HEK293 (cell line): ENCODE results near the gene TFAP2E.
A peak's percentile ranks its signal among the peaks of the same experiment; 100 is the strongest.

ENCODE experiments used
- CTCF ChIA-PET: fragments of 350-600 bp; formaldehyde crosslinking; extraction: SDS; loops from one replicate; lab custom pipeline; 2021; ENCODE audit warnings: antibody characterized with exemption; lab: Yijun Ruan, JAX
- POLR2A ChIA-PET: fragments of 300-600 bp; formaldehyde crosslinking; extraction: SDS; loops from one replicate; lab custom pipeline; 2020; ENCODE audit warnings: antibody characterized with exemption, inconsistent platforms; lab: Yijun Ruan, JAX
- H3K27ac ChIP-seq: fragments of 200-500 bp; sonication (Bioruptor generic); 2 replicates; pipeline ENCODE4 v1.5.1; 2014; ENCODE audit warnings: low read depth, low read length, control low read depth, inconsistent platforms; ENCODE audit errors: extremely low read depth
- H3K36me3 ChIP-seq, 2 experiments: fragments of 200-500 bp in 1 of 2; sonication (Bioruptor generic) in 1 of 2; 1 replicate in 1 of 2; 2 replicates in 1 of 2; pipeline ENCODE4 v1.5.1; 2014 to 2017; ENCODE audit warnings: inconsistent platforms in 2 of 2, low read length in 2 of 2; ENCODE audit not compliant: control insufficient read depth in 2 of 2, insufficient read depth in 1 of 2
- H3K4me1 ChIP-seq: fragments of 200-500 bp; sonication (Bioruptor generic); 2 replicates; pipeline ENCODE4 v1.5.1; 2014; ENCODE audit warnings: mild to moderate bottlenecking, low read length, inconsistent platforms; ENCODE audit not compliant: control insufficient read depth, insufficient read depth
- H3K4me3 ChIP-seq: 2 replicates; pipeline ENCODE4 v1.5.1; 2011; ENCODE audit warnings: low read depth, mild to moderate bottlenecking, control low read depth, low read length, moderate library complexity
- H3K9me3 ChIP-seq: fragments of 200-500 bp; sonication (Bioruptor generic); 2 replicates; pipeline ENCODE4 v1.5.1; 2014; ENCODE audit warnings: low read depth, low read length, inconsistent platforms; ENCODE audit not compliant: control insufficient read depth, insufficient read depth
- ZBTB21 ChIP-seq: fragments of 450-650 bp; formaldehyde crosslinking; IDR thresholded peaks from 2 replicates; pipeline ENCODE4 v1.5.1; 2017; ENCODE audit warnings: missing biosample characterization, missing genetic modification characterization
- ZBTB7A ChIP-seq: fragments of 450-650 bp; formaldehyde crosslinking; IDR thresholded peaks from 2 replicates; pipeline ENCODE4 v1.5.1; 2016; ENCODE audit warnings: low read depth, missing biosample characterization, missing genetic modification characterization
- ZBTB8A ChIP-seq: fragments of 450-650 bp; formaldehyde crosslinking; IDR thresholded peaks from 2 replicates; pipeline ENCODE4 v1.5.1; 2016; ENCODE audit warnings: missing biosample characterization, missing genetic modification characterization
- ZFP37 ChIP-seq: fragments of 450-650 bp; formaldehyde crosslinking; IDR thresholded peaks from 2 replicates; pipeline ENCODE4 v1.5.1; 2016; ENCODE audit warnings: missing biosample characterization, missing genetic modification characterization
- ZFP69B ChIP-seq: fragments of 450-650 bp; formaldehyde crosslinking; IDR thresholded peaks from 2 replicates; pipeline ENCODE4 v1.5.1; 2016; ENCODE audit warnings: missing biosample characterization, missing genetic modification characterization
- ZNF138 ChIP-seq: fragments of 450-650 bp; formaldehyde crosslinking; IDR thresholded peaks from 2 replicates; pipeline ENCODE4 v1.5.1; 2016; ENCODE audit warnings: missing biosample characterization, missing genetic modification characterization, borderline replicate concordance
- ZNF2 ChIP-seq: fragments of 450-650 bp; formaldehyde crosslinking; IDR thresholded peaks from 2 replicates; pipeline ENCODE4 v1.5.1; 2016; ENCODE audit warnings: missing biosample characterization, missing genetic modification characterization
- ZNF311 ChIP-seq: fragments of 450-650 bp; formaldehyde crosslinking; IDR thresholded peaks from 2 replicates; pipeline ENCODE4 v1.5.1; 2017; ENCODE audit warnings: missing biosample characterization, missing genetic modification characterization, borderline replicate concordance
- ZNF404 ChIP-seq: fragments of 450-650 bp; formaldehyde crosslinking; IDR thresholded peaks from 2 replicates; pipeline ENCODE4 v1.5.1; 2017; ENCODE audit warnings: missing biosample characterization, missing genetic modification characterization
- ZNF548 ChIP-seq: fragments of 450-650 bp; formaldehyde crosslinking; IDR thresholded peaks from 2 replicates; pipeline ENCODE4 v1.5.1; 2016; ENCODE audit warnings: missing biosample characterization, missing genetic modification characterization
- ZNF658 ChIP-seq: fragments of 450-650 bp; formaldehyde crosslinking; IDR thresholded peaks from 2 replicates; pipeline ENCODE4; 2016; ENCODE audit warnings: missing biosample characterization, missing genetic modification characterization
- ZNF830 ChIP-seq: fragments of 450-650 bp; IDR thresholded peaks from 2 replicates; pipeline ENCODE4 v1.5.0; 2018; ENCODE audit warnings: missing biosample characterization, missing genetic modification characterization, low read depth, mild to moderate bottlenecking, moderate library complexity
- ZSCAN23 ChIP-seq: fragments of 450-650 bp; formaldehyde crosslinking; IDR thresholded peaks from 2 replicates; pipeline ENCODE4 v1.5.1; 2016; ENCODE audit warnings: missing biosample characterization, missing genetic modification characterization
- TF ChIP-seq, protein P1 (sequence below): fragments of 450-650 bp; formaldehyde crosslinking; IDR thresholded peaks from 2 replicates; pipeline ENCODE4 v1.5.1; 2016; ENCODE audit warnings: missing biosample characterization, missing genetic modification characterization
- TF ChIP-seq, protein P2 (sequence below): fragments of 450-650 bp; formaldehyde crosslinking; IDR thresholded peaks from 2 replicates; pipeline ENCODE4 v1.5.1; 2016; ENCODE audit warnings: missing biosample characterization, missing genetic modification characterization
- TF ChIP-seq, protein P3 (sequence below): fragments of 450-650 bp; formaldehyde crosslinking; IDR thresholded peaks from 2 replicates; pipeline ENCODE4 v1.5.1; 2017; ENCODE audit warnings: missing biosample characterization, mild to moderate bottlenecking, missing genetic modification characterization, moderate library complexity
- TF ChIP-seq, protein P4 (sequence below): IDR thresholded peaks from 2 replicates; pipeline ENCODE4 v1.6.1; 2011; ENCODE audit warnings: mild to moderate bottlenecking, low read depth, low read length, borderline replicate concordance
- TF ChIP-seq, protein P5 (sequence below): fragments of 450-650 bp; formaldehyde crosslinking; IDR thresholded peaks from 2 replicates; pipeline ENCODE4 v1.5.1; 2017; ENCODE audit warnings: missing biosample characterization, missing genetic modification characterization
- TF ChIP-seq, protein P6 (sequence below): fragments of 450-650 bp; formaldehyde crosslinking; IDR thresholded peaks from 2 replicates; pipeline ENCODE4 v1.5.1; 2016; ENCODE audit warnings: missing biosample characterization, missing genetic modification characterization

Gene TFAP2E

DNA sequence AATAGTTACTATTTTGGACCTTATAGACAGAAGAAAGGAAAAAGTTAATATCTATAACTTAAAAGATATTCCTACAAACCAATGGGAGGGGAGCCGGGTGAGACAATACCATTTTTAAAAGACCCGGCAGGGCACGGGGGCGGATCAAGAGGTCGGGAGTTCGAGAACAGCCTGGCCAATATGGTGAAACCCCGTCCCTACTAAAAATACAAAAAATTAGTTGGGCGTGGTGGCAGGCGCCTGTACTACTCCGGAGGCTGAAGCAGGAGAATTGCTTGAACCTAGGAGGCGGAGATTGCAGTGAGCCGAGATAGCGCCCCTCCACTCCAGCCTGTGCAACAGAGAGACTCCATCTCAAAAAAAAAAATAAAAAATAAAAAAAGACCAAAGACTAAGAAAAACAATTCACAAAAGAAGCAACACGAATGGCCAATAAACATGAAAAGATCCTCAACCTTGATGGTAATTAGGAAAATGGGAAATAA lies 69.4 kb downstream of the TFAP2E start (continued):
- TF ChIP-seq, protein P1, sequence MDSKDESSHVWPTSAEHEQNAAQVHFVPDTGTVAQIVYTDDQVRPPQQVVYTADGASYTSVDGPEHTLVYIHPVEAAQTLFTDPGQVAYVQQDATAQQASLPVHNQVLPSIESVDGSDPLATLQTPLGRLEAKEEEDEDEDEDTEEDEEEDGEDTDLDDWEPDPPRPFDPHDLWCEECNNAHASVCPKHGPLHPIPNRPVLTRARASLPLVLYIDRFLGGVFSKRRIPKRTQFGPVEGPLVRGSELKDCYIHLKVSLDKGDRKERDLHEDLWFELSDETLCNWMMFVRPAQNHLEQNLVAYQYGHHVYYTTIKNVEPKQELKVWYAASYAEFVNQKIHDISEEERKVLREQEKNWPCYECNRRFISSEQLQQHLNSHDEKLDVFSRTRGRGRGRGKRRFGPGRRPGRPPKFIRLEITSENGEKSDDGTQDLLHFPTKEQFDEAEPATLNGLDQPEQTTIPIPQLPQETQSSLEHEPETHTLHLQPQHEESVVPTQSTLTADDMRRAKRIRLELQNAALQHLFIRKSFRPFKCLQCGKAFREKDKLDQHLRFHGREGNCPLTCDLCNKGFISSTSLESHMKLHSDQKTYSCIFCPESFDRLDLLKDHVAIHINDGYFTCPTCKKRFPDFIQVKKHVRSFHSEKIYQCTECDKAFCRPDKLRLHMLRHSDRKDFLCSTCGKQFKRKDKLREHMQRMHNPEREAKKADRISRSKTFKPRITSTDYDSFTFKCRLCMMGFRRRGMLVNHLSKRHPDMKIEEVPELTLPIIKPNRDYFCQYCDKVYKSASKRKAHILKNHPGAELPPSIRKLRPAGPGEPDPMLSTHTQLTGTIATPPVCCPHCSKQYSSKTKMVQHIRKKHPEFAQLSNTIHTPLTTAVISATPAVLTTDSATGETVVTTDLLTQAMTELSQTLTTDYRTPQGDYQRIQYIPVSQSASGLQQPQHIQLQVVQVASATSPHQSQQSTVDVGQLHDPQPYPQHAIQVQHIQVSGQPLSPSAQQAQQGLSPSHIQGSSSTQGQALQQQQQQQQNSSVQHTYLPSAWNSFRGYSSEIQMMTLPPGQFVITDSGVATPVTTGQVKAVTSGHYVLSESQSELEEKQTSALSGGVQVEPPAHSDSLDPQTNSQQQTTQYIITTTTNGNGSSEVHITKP: peak; percentile 85
- TF ChIP-seq, protein P2, sequence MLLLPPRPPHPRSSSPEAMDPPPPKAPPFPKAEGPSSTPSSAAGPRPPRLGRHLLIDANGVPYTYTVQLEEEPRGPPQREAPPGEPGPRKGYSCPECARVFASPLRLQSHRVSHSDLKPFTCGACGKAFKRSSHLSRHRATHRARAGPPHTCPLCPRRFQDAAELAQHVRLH (tag by site-specific recombination): 0 out of 2 replicates have a peak, but pooled peaks have one; percentile 14
- no peak for TF ChIP-seq ZNF658 (tag by site-specific recombination)
- TF ChIP-seq, protein P3, sequence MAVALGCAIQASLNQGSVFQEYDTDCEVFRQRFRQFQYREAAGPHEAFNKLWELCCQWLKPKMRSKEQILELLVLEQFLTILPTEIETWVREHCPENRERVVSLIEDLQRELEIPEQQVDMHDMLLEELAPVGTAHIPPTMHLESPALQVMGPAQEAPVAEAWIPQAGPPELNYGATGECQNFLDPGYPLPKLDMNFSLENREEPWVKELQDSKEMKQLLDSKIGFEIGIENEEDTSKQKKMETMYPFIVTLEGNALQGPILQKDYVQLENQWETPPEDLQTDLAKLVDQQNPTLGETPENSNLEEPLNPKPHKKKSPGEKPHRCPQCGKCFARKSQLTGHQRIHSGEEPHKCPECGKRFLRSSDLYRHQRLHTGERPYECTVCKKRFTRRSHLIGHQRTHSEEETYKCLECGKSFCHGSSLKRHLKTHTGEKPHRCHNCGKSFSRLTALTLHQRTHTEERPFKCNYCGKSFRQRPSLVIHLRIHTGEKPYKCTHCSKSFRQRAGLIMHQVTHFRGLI (tag by site-specific recombination): peak; percentile 82; the same call in 1 of the 2 replicates
- peak; percentile 18 for TF ChIP-seq ZBTB8A (tag by site-specific recombination)
- 0 out of 2 replicates have a peak, but pooled peaks have one; percentile 2 for TF ChIP-seq ZBTB21 (tag by site-specific recombination)

DNA sequence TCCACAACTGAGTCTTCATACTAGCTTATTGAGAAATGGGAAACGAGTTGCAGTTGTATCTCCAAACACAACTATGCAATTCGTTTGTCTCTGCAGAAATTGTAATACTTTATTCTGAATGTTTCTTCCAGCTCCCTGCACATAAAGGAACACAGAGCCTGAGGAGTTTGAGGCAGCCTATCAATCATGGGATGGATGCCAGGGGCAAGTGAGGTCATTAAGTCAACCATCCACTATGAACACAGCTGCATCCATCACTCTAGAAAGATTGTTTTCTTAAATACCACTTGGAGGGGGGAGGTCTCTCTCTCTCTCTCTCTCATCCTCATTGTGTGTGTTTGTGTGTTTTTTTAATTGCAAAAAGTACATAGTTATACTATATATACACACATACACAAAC lies 71.1 kb downstream of the TFAP2E start:
- no peak overlapping the region for H3K27ac ChIP-seq
- ChIA-PET CTCF (interaction anchor here (0.6 to 1.1 kb wide), 3 partner anchors 68 to 777 kb away, joined by 3 read pairs; no protein-coding TSS in a partner anchor), POLR2A (no interaction called here)
- H3K4me1 ChIP-seq: no peaks in the 10 kb centered on the region
- TF ChIP-seq ZFP69B (tag by site-specific recombination): no peak
- no peak for TF ChIP-seq ZFP37
- no peak for TF ChIP-seq ZSCAN23 (tag by site-specific recombination)
- TF ChIP-seq ZNF138 (tag by site-specific recombination): no peak
- TF ChIP-seq, protein P4, sequence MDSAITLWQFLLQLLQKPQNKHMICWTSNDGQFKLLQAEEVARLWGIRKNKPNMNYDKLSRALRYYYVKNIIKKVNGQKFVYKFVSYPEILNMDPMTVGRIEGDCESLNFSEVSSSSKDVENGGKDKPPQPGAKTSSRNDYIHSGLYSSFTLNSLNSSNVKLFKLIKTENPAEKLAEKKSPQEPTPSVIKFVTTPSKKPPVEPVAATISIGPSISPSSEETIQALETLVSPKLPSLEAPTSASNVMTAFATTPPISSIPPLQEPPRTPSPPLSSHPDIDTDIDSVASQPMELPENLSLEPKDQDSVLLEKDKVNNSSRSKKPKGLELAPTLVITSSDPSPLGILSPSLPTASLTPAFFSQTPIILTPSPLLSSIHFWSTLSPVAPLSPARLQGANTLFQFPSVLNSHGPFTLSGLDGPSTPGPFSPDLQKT: no peak
- no peak for TF ChIP-seq ZNF830
- TF ChIP-seq, protein P5, sequence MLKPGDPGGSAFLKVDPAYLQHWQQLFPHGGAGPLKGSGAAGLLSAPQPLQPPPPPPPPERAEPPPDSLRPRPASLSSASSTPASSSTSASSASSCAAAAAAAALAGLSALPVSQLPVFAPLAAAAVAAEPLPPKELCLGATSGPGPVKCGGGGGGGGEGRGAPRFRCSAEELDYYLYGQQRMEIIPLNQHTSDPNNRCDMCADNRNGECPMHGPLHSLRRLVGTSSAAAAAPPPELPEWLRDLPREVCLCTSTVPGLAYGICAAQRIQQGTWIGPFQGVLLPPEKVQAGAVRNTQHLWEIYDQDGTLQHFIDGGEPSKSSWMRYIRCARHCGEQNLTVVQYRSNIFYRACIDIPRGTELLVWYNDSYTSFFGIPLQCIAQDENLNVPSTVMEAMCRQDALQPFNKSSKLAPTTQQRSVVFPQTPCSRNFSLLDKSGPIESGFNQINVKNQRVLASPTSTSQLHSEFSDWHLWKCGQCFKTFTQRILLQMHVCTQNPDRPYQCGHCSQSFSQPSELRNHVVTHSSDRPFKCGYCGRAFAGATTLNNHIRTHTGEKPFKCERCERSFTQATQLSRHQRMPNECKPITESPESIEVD (tag by site-specific recombination): no peak
- no peak for TF ChIP-seq ZNF2 (tag by site-specific recombination)
- TF ChIP-seq, protein P6, sequence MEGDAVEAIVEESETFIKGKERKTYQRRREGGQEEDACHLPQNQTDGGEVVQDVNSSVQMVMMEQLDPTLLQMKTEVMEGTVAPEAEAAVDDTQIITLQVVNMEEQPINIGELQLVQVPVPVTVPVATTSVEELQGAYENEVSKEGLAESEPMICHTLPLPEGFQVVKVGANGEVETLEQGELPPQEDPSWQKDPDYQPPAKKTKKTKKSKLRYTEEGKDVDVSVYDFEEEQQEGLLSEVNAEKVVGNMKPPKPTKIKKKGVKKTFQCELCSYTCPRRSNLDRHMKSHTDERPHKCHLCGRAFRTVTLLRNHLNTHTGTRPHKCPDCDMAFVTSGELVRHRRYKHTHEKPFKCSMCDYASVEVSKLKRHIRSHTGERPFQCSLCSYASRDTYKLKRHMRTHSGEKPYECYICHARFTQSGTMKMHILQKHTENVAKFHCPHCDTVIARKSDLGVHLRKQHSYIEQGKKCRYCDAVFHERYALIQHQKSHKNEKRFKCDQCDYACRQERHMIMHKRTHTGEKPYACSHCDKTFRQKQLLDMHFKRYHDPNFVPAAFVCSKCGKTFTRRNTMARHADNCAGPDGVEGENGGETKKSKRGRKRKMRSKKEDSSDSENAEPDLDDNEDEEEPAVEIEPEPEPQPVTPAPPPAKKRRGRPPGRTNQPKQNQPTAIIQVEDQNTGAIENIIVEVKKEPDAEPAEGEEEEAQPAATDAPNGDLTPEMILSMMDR: no peak
- TF ChIP-seq ZBTB7A (tag by site-specific recombination): no peak
- no peak for TF ChIP-seq ZNF548 (tag by site-specific recombination)
- TF ChIP-seq ZNF404 (tag by site-specific recombination): no peak
- no peak for TF ChIP-seq ZNF311 (tag by site-specific recombination)
- TF ChIP-seq, all 188 proteins: peak for 0
- Histone ChIP-seq H3K4me3 (no peak overlapping the region), H3K9me3 (no peaks in the 10 kb centered on the region), H3K36me3 (no peaks in the 10 kb centered on the region)
